Head of caudate nucleus (tissue), 42 donors: ENCODE measurements around the gene MFF.
A peak's percentile ranks its signal among the peaks of the same experiment; 100 is the strongest.

Source experiments
- DNase-seq, 42 donors: peaks; one replicate each; pipeline versions ENCODE4 v3.0.0 to v3.0.0-alpha.2; 2020 to 2021; ENCODE audit warnings: mixed read lengths in 7 of 42
- intact Hi-C: fragments of 100-400 bp; cut with DNase I; formaldehyde crosslinking; loops from one replicate; pipeline ENCODE4 v1.15.0; 2022

Gene MFF

GRCh38 chr2:227398684-227399670 is 73.9 kb downstream of the MFF start:
- intact Hi-C loops: no loop called here
- DNase-seq: no peak

- intact Hi-C loops: no loop called here
- DNase-seq: no peak
These were observed 76.5 kb downstream of the MFF start for GRCh38 chr2:227401550-227401949.

GRCh38 chr2:227402321-227402720 is 77.3 kb downstream of the MFF start:
- intact Hi-C loops: no loop called here

GRCh38 chr2:227402959-227403358 is 77.9 kb downstream of the MFF start:
- DNase-seq: peak in 11 of 42 donors; percentile 11 to 63 (median 36)
- intact Hi-C loops: no loop called here

More at GRCh38 chr2:227402321-227402720, 77.3 kb downstream of the MFF start:
- no peak for DNase-seq

GRCh38 chr2:227404585-227405271 is 79.7 kb downstream of the MFF start:
- intact Hi-C loops: no loop called here
- DNase-seq: no peak

- intact Hi-C loops: no loop called here
- peak in 40 of 42 donors; percentile 13 to 84 (median 64) for DNase-seq
These were observed 81.4 kb downstream of the MFF start for GRCh38 chr2:227406177-227407031.
